HG02763 (cell line): ENCODE results near the gene MMP23B.

Source experiments
- ATAC-seq: cut with Tn5 transposase; IDR thresholded peaks from one replicate; pipeline ENCODE4 v1.9.1; 2021; ENCODE audit warnings: mild to moderate bottlenecking, moderate library complexity; ENCODE audit not compliant: unreplicated experiment

Gene MMP23B

DNA sequence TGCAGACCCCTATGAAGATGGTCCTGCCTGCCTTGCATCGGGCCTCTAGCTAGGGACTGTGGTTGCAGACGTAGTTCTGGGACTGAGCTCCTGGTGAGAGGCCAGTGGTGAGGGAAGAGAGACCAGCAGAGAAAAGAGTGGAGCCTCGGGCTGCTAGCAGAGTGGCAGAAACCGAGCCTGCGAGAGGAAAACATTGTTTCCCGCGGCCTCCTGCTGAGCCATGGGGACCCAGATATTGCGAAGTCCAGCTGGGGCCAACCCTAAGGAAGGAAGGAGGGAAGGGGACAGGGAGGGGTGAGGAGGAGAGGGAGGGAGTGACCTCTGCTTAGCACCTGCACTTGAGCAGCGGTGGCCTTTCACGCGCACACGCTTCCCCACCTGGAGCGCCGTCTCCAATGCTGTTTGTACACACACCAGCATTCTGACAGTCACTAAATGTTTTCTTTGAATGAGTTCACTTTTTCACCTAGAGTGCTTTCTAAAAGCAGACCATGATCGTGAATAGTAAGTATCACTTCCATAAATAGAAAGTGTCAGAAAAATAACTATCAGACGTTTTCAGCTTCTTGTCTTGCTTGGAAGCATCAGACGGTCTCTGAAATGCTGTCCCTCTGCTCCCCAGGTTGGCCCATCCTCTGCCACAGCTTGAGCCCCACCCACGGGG is 29.5 kb upstream of the MMP23B start:
- no peak for ATAC-seq

DNA sequence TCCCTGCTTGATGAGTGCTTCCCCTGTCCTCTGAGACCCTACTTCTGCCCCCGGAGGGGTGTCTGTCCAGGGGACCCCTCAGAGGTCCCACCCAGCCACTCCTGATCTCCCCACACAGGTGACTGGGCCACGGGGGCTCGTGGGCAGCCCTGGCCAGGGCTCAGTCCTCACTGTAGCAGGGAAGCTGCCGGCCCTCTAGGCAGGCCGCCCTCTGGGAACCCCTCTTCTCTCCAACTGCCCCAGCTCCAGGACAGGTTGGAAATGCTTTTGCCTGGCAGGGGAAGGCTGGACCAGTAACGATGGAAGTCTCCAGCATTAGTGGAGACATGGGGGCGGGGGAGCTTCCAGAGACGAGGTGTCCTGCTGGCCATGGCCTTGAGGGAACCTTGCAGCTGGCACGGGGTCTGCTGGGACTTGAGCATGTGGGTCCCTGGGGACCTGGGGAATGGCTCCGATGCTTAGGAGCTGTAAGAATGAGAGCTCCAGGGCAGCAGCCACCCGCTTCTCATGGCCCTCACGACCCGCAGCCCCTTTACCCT is 28.9 kb upstream of the MMP23B start:
- ATAC-seq: no peak

DNA sequence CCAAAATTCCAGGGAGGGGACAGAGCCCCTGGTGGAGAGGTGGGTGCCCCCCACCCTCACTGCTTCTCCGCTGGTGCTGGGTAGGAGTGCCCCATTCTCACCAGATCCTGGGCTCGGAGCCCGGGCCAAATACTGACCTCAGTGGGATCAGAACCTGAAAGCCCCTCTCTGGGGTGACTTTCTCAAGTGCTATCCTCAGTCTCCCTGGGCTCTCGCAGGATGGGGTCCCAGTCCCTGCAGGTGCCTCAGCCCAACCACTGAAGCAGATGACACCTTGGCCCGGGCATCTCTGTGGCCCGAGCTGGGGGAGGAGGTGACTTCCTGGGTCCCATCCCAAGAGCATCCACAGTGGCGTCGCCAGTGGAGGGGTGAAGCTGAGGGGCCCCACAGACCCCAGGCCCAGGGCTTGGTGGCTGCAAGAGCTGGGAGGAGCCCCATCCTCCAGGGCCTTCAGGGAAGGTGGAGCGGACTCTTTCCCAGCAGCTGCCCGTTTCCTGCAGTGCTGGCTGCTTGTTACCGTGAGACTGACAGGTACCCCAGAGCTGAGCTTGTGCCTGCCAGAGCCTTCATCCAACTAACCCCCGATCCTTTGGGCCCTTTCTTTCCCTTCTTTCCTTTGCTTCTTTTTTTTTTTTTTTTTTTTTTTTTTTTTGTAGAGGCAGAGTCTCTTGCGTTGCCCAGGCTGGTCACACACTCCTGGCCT is 28.2 kb upstream of the MMP23B start:
- no peak for ATAC-seq

DNA sequence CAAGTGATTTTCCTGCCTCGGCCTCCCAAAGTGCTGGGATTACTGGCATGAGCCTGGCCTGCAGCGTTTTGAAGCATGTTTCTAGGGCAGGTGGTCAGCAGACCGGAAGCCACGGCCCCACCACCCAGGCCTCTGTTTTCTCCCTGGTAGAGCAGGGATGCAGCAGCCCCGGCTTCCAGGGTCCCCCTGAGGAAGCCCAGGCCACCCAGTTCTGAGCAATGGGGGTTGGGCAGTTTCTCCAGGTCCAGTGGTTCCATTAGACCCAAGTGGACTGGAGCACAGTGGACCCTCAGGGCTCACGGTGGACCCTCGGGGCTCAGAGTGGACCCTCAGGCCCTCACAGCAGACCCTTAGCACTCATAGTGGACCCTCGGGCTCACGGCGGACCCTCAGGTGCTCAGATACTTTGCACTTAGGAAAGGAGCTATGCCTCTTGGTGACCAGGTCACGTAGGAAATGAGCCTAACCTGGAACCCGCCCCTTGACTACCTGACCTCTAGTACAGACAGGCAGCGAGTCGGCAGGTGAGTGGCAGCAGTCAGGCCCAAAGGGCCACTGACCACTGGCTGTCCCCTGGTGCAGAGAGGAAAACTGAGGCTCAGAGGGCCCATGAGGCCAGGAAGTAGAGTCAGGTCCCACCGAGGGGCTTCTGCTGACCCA is 27.5 kb upstream of the MMP23B start:
- no peak for ATAC-seq

DNA sequence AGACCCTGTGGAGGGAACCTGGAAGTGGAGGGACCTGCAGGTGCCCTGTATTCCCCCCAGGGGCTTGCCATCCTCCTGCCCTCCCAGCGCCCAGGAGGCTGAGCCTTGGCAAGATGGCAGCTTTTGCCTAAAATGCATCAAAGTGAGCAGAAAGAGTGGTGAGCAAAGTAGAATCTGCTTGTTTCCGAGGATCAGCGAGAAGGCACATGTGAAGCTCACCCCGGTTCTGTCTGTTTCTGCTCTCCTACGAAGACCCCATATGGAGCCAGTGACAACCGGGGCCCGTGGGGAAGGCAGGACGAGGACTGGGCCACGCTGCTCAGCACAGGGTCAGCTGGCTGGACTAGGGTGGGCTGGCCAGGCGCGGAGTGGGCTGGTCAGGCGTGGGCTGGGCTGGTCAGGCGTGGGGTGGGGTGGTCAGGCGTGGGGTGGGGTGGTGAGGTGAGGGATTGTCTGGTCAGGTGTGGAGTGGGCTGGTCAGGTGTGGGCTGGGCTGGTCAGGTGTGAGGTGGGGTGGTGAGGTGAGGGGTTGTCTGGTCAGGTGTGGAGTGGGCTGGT is 26.9 kb upstream of the MMP23B start:
- no peak for ATAC-seq

DNA sequence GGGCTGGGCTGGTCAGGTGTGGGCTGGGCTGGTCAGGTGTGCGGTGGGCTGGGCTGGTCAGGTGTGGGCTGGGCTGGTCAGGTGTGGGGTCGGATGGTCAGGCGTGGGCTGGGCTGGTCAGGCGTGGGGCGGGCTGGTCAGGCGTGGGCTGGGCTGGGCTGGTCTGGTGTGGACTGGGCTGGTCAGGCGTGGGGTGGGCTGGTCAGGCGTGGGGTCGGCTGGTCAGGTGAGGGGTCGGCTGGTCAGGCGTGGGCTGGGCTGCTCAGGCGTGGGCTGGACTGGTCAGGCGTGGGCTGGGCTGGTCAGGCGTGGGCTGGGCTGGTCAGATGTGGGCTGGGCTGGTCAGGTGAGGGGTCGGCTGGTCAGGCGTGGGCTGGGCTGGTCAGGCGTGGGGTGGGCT is 26.2 kb upstream of the MMP23B start:
- no peak for ATAC-seq

DNA sequence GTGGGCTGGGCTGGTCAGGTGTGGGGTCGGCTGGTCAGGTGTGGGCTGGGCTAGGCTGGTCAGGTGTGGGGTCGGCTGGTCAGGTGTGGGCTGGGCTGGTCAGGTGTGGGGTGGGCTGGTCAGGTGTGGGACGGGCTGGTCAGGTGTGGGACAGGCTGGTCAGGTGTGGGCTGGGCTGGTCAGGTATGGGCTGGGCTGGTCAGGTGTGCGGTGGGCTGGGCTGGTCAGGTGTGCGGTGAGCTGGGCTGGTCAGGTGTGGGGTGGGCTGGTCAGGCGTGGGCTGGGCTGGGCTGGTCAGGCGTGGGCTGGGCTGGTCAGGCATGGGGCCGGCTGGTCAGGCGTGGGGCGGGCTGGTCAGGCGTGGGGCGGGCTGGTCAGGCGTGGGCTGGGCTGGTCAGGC is 25.7 kb upstream of the MMP23B start:
- no peak for ATAC-seq

DNA sequence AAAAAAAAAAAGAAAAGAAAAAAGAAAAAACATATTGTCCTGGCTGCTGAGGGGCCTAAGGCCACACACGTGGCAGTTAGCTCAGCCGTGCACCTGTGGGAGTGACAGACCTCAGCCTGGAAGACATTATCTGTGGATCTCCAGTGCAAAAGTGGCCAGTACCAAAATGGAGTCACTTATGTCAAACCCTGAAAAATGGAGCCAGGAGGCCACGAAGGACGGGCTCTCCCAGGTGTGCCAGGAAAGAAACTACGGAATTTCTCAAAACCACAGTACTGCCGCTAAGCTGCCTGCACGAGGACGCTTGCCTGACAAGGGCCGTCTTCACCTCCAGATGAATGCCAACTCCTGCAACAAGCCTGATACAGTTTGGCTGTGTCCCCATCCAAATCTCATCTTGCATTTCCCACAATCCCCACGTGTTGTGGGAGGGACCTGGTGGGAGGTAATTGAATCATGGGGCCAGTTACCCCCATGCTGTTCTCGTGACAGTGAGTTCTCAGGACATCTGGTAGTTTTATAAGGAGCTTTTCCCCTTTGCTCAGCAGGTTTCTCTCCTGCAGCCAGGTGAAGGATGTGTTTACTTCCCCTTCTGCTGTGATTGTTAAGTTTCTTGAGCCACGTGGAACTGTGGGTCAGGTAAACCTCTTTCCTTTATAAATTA is 22.0 kb upstream of the MMP23B start:
- no peak for ATAC-seq

DNA sequence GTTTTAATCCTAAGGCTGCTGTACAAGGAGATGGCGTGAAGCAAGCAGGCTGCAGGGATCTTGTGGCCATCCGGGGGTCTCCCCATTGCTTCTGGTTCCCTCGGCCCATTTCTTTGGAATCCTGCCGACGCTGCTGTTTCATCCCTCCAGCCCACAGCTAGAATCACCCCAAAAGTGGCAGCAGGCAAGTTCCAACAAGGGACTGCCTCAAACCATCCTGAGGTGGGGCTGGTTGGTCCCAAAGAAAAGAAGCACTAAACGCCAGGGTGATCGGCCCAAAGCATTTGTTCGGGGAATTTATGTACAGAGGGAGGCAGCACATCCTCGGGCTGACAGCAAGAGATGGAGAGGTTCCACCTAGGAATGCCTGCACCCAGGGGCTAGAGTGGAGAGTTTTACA is 21.2 kb upstream of the MMP23B start:
- no peak for ATAC-seq

DNA sequence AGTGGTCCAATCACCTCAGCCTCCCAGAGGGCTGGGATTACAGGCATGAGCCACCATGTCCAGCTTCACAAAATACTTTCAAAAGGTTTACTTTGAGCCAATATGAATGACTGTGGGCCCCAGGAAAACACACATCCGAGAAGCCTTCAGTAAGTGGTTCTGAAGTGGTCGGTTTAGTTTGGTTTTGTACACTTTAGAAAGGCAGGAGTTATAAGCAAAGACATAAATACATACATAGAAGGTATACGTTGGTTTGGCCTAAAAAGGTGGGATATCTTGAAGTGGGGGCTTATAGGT is 19.9 kb upstream of the MMP23B start:
- ATAC-seq: no peak

DNA sequence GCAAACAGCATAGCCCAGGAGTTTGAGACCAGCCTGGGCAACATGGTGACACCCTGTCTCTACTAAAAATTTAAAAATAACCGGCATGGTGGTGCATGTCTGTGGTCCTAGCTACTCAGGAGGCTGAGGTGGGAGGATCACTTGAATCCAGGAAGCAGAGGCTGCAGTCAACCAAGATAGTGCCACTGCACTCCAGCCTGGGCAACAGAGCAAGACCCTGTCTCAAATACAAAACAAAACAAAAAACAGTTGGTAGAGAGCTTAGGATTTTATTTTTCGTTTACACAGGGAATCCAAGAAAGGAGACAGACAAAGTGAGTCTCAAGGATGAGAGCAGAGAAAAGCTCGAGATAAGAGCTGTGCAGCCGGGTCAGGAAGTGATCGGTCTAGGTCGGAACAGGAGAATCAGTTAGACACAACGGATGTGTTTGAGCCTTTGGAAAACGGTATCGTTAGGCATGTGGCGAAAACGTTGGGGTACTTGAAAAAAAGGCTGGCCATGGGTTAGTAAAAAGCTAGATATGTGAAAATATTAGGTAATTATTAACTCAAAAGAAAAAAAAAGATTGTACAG is 18.4 kb upstream of the MMP23B start:
- ATAC-seq: no peak

DNA sequence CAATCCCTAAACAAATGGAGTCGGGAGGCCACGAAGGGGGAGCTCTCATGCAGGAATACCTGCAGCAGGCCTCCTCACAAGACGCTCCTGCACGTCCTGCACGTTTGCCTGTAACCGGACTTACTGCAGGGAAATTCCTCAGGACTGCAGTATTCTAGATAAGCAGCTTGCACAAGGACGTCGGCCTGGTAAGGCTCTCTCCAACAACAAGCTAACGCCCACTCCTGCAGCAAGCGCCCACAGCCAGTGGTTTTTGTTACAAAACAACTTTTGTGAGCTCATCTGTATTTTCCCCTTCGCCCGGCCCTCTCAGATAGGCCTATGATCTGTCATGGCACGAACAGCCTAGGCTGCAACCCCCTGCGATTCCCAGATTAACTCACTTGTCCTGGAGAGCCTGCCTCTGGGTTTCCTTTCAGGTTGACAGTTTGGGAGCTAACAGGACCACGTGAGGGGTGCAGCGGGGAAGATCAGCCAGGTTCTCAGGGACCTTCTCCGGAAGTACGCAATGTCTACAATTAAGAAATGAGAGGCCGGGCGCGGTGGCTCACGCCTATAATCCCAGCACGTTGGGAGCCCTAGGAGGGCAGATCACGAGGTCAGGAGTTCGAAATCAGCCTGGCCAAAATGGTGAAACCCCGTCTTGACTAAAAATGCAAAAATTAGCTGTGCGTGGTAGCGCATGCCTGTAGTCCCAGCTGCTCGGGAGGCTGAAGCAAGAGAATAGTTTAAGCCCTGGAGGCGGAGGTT is 17.6 kb upstream of the MMP23B start:
- ATAC-seq: no peak

DNA sequence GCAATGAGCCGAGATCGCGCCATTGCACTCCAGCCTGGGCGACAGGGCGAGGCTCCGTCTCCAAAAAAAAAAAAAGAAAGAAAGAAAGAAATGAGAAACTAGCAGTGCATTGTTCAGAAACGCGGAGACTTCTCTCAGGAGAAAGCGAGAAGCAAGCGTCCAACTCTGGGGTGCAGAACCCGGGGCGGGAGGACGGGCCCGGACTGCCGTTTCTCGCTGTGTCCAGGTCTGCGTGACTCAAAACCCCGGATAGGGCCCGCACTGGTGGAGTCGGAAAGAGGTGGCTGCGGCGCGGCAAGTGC is 17.1 kb upstream of the MMP23B start:
- no peak for ATAC-seq

DNA sequence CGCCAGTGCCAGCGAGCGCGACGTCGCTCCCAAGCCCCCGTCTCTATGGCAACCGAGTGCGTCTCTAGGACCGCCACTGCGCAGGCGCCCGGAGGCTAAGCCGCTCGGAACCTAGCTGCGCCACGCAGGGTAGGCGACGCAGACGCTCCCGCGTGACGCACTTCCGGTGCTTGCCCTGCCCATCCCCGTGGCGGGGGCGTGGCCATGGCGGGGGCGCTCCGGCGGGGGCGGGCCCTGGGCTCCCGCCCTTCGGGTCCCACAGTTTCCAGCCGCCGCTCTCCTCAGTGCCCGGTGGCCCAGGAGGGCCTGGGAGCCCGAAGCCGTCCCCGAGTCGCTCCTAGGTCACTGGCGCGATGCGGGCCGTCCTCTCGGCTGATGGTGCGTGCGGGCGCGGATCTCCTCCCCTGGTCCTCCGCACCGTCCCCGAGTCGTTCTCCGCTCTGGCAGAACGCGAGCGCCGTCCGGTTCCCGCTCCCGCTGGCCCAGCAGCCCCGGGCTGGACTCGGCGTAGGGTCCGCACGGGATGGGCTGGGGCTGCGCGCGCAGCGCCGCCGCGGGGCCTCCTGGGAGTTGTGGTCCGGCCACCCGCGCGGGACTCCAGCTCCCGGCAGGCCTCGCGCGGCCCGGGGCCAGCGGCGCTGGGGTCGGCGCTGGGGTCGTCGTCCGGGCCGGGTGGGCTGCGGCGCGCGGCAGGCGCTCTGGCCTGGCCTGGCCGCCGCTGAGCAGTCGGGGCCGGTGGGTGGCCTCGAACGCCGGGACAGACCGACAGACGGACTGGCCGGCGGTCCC is 16.5 kb upstream of the MMP23B start, which contains the start of gene MIB2:
Gene MIB2, plus strand, starts transcription at position 245 of the 789 bp plus-strand sequence. CDS start 7,953 bp downstream, outside the sequence.
- peak; percentile 82 for ATAC-seq

DNA sequence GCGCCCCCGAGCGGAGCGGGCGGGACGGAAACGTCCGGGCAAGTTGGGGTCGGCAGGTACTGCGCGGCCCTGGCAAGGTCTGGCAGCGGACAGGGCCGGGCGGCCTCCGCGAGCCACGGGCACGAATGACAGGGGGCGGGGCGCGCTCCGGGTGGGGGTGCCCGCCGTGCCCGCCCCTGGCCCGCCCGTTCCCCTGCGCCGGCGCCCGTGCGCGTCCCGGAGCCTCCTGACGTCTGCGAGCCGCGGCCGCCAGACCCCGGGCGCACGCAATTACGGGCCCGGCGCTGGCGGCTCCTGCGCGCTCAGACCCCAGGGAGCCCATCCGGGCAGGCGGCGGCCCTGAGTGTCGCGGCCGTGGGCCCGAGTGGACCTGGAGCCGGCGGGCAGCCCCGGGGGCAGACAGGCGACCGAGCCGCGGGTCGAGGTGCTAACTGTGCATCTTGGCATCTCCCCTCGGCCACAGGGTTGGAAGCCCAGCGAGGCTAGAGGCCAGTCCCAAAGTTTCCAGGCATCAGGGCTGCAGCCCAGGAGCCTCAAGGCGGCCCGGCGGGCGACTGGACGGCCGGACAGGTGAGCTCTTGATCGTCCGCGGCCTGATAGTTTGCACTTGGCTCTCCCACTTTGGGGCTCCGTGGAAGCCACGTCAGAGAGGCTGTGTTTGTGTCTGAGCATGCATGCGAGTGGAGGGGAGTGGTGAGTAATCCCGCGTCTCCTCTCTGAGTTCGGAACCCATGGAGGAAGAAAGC is 15.8 kb upstream of the MMP23B start:
- ATAC-seq: peak; percentile 16

DNA sequence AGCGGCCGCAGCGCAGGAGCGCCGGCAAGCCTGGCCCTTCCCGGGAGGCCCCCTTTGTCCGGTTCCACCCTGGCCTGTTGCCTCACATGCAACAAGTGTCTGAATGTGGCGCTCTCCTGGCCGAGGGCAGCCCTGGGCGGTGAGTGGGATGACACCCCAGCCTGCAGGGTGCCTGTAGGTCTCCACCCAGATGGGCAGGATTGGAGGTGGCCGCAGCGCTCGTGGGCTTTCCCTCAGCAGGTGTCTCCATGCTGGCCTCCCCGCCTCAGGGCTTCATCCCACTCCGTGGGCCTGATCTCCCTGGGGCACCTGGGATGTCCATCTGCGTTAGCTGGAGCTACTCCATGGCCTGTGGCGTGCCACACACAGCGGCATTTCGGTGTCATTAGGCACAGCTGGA is 15.1 kb upstream of the MMP23B start:
- ATAC-seq: no peak

DNA sequence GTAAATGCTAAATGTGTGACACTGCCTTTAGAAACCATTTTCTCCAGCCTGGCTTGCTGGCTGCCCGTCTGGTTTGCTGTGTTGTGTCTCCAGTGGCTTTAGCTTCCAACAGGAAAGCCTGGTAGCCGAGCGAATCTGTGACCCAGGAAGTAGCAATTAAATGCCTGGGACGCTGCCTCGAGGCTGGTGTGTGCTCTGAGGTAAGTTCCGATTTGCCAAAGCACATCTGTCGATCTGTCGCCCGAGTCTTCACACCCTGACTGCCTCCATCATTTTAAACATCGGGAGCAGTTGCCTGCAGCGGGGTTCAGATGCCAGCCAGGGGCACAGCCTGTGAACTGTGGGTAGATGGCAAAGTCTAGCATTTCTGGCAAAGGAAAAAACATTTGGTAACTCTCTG is 14.5 kb upstream of the MMP23B start:
- ATAC-seq: no peak

DNA sequence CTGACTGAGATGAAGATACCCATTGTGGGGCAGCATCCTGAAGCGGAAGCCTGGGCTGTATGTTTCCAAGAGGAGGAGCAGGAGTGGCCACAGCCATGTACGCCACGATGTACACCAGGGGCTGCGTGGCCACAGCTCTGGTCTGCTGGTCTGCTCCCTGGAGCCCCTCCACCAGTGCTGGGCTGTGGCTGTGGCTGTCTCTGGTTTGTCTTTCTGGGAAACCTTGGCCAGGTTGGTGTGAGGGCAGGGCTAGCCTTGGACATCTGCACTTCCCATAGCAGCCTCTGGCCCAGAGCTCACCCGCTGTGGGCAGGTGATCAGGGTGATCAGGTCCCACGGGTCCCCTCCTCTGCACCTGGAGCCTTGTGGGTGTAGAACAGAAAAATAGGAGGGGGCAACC is 14.0 kb upstream of the MMP23B start:
- ATAC-seq: no peak
